Measurements from ENCODE around the gene G6PC3.
A peak's percentile ranks its signal among the peaks of the same experiment; 100 is the strongest.

G6PC3 gene

GRCh38 chr17:44062871-44063270, 7.7 kb upstream of the G6PC3 start:
- DNase-seq = no peak

- DNase-seq = no peak
These were observed 6.6 kb upstream of the G6PC3 start for GRCh38 chr17:44063704-44064639.

- DNase-seq = no peak
These were observed 4.8 kb upstream of the G6PC3 start for GRCh38 chr17:44065668-44066203.

GRCh38 chr17:44066204-44066930, 4.2 kb upstream of the G6PC3 start, which contains the start of gene LSM12:
Gene LSM12, minus strand, starts transcription at chr17:44066671. Its CDS starts 84 bp downstream, at chr17:44066587.
- peak; percentile 87 to 92 for DNase-seq

GRCh38 chr17:44067545-44067940, 3.0 kb upstream of the G6PC3 start:
- no peak for DNase-seq

GRCh38 chr17:44069974-44070454, 521 bp upstream of the G6PC3 start:
- no peak for DNase-seq

- peak in 1 of 2 experiments; percentile 69 for DNase-seq
These were observed 624 bp downstream of the G6PC3 start for GRCh38 chr17:44071198-44071520.

GRCh38 chr17:44071772-44072171, 1.2 kb downstream of the G6PC3 start:
- DNase-seq = no peak

GRCh38 chr17:44074231-44074910, 3.8 kb downstream of the G6PC3 start:
- DNase-seq = no peak

GRCh38 chr17:44074911-44075285, 4.4 kb downstream of the G6PC3 start:
- no peak for DNase-seq

GRCh38 chr17:44075598-44076293, 5.2 kb downstream of the G6PC3 start:
- DNase-seq = no peak

GRCh38 chr17:44076716-44077594, 6.4 kb downstream of the G6PC3 start:
- no peak for DNase-seq

- no peak for DNase-seq
These were observed 7.0 kb downstream of the G6PC3 start for GRCh38 chr17:44077595-44077909.

GRCh38 chr17:44078412-44078811, 7.9 kb downstream of the G6PC3 start:
- no peak for DNase-seq

- no peak for DNase-seq
These were observed 9.6 kb downstream of the G6PC3 start for GRCh38 chr17:44079877-44080821.

- DNase-seq = no peak
These were observed 11.1 kb downstream of the G6PC3 start for GRCh38 chr17:44081681-44082080.

GRCh38 chr17:44082256-44082927, 11.9 kb downstream of the G6PC3 start:
- no peak for DNase-seq

- DNase-seq = no peak
These were observed 12.8 kb downstream of the G6PC3 start for GRCh38 chr17:44083250-44083849.

GRCh38 chr17:44084131-44084538, 13.6 kb downstream of the G6PC3 start:
- peak in 1 of 2 experiments; percentile 34 for DNase-seq

Measured in stimulated activated CD4-positive, alpha-beta T cell treated with anti-CD3 and anti-CD28 coated beads, Interleukin-4, amount 100 ng/mL, for 4 hours (primary cell).